H1 (cell line): ENCODE data around the gene ANXA6. TPM values are rescaled to one million over a fixed set of nuclear protein-coding genes. Genes with fewer than 3 reads are reported as not detected.

Source experiments
- CTCF ChIA-PET: fragments of 300-600 bp; sonication (Branson Sonifier 250); formaldehyde crosslinking; loops from one replicate; lab custom pipeline; 2021; ENCODE audit not compliant: partially characterized antibody; lab: Charles Lee
- POLR2A ChIA-PET: fragments of 300-600 bp; sonication (Branson Sonifier 250); formaldehyde crosslinking; loops from one replicate; lab custom pipeline; 2021; ENCODE audit warnings: inconsistent platforms; ENCODE audit not compliant: partially characterized antibody; lab: Charles Lee
- DNase-seq, 2 experiments: peaks; one replicate each; pipeline versions ENCODE4 v3.0.0 to v3.0.0-alpha.2; 2010 to 2022; ENCODE audit warnings: low spot score in 2 of 2, low read depth in 1 of 2, mixed read lengths in 1 of 2
- FAIRE-seq: peaks from 2 replicates; lab custom pipeline; 2011; peaks lifted over from hg19 to GRCh38; lab: Jason Lieb, UNC
- H2AFZ ChIP-seq: 2 replicates; pipeline ENCODE4 v1.8.1; 2012; ENCODE audit warnings: low read length, inconsistent platforms
- H2AK5ac ChIP-seq: 2 replicates; pipeline ENCODE4 v1.6.1; 2013; ENCODE audit warnings: low read depth, low read length
- H2BK120ac ChIP-seq: replicated peaks from 2 replicates; pipeline ENCODE3; 2013; ENCODE audit warnings: low read depth, low read length, inconsistent platforms
- H2BK12ac ChIP-seq: 2 replicates; pipeline ENCODE4 v1.6.1; 2013; ENCODE audit warnings: low read depth, low read length
- H2BK15ac ChIP-seq: 2 replicates; pipeline ENCODE4 v1.6.1; 2013; ENCODE audit warnings: low read length
- H2BK20ac ChIP-seq: 2 replicates; pipeline ENCODE4 v1.6.1; 2013; ENCODE audit warnings: low read length
- H2BK5ac ChIP-seq: 2 replicates; pipeline ENCODE4 v1.6.1; 2013; ENCODE audit warnings: low read depth, low read length
- H3K14ac ChIP-seq: 2 replicates; pipeline ENCODE4 v1.6.1; 2013; ENCODE audit warnings: inconsistent platforms; ENCODE audit not compliant: insufficient read length
- H3K18ac ChIP-seq: 2 replicates; pipeline ENCODE4 v1.6.1; 2013; ENCODE audit warnings: low read length; ENCODE audit errors: extremely low read depth
- H3K23ac ChIP-seq: 2 replicates; pipeline ENCODE4 v1.6.1; 2013; ENCODE audit warnings: inconsistent platforms; ENCODE audit not compliant: insufficient read length
- H3K23me2 ChIP-seq: 2 replicates; pipeline ENCODE4 v1.6.1; 2013; ENCODE audit warnings: low read depth, low read length
- H3K27ac ChIP-seq: 2 replicates; pipeline ENCODE4 v1.6.1; 2011; ENCODE audit warnings: low read depth, low read length, inconsistent platforms
- H3K27me3 ChIP-seq, 4 experiments: replicated peaks in 1 of 4; 1 replicate in 1 of 4; 2 replicates in 3 of 4; pipeline versions ENCODE4 v1.6.1 to v1.8.1; 2011 to 2013; ENCODE audit warnings: low read length in 3 of 4, mild to moderate bottlenecking in 3 of 4, inconsistent platforms in 2 of 4, mixed read lengths in 2 of 4, moderate library complexity in 1 of 4; ENCODE audit not compliant: control insufficient read depth in 3 of 4, insufficient read depth in 3 of 4; ENCODE audit errors: extremely low read depth in 1 of 4
- H3K36me3 ChIP-seq, 4 experiments: 2 replicates each; pipeline versions ENCODE4 v1.6.1 to v1.8.1; 2011 to 2013; ENCODE audit warnings: mild to moderate bottlenecking in 4 of 4, low read length in 3 of 4, moderate library complexity in 2 of 4, control low read depth in 1 of 4, inconsistent platforms in 1 of 4; ENCODE audit not compliant: insufficient read depth in 4 of 4, control insufficient read depth in 2 of 4
- H3K4ac ChIP-seq: replicated peaks from 2 replicates; pipeline ENCODE3; 2013; ENCODE audit warnings: low read length, low read depth, mixed read lengths, inconsistent platforms; ENCODE audit not compliant: insufficient read length
- H3K4me1 ChIP-seq, 4 experiments: replicated peaks in 1 of 4; 1 replicate in 1 of 4; 2 replicates in 3 of 4; pipeline versions ENCODE4 v1.6.1 to v1.8.1; 2011 to 2013; ENCODE audit warnings: low read length in 3 of 4, inconsistent platforms in 2 of 4, mixed read lengths in 1 of 4; ENCODE audit not compliant: insufficient read depth in 4 of 4, control insufficient read depth in 3 of 4
- H3K4me2 ChIP-seq, 2 experiments: 2 replicates each; pipeline versions ENCODE4 v1.6.1 to v1.8.1; 2011 to 2013; ENCODE audit warnings: low read depth in 2 of 2, low read length in 2 of 2, control low read depth in 1 of 2, inconsistent platforms in 1 of 2, mild to moderate bottlenecking in 1 of 2; ENCODE audit not compliant: insufficient read depth in 1 of 2
- H3K4me3 ChIP-seq, 4 experiments: fragments of 200-600, 300-600 bp in 1 of 4; sonication (generic), shearing (Covaris generic), sonication (Bioruptor Twin) in 1 of 4; 2 replicates each; pipeline versions ENCODE4 v1.5.1 to v1.8.1; 2011 to 2016; ENCODE audit warnings: low read length in 4 of 4, low read depth in 3 of 4, control low read depth in 2 of 4, inconsistent platforms in 2 of 4, mild to moderate bottlenecking in 2 of 4, mixed read lengths in 1 of 4, moderate library complexity in 1 of 4; ENCODE audit not compliant: insufficient read depth in 2 of 4; ENCODE audit errors: extremely low read depth in 1 of 4
- H3K56ac ChIP-seq: replicated peaks from 2 replicates; pipeline ENCODE3; 2013; ENCODE audit warnings: low read depth, mild to moderate bottlenecking, mixed read lengths, low read length, inconsistent platforms; ENCODE audit not compliant: insufficient read length
- H3K79me1 ChIP-seq: 2 replicates; pipeline ENCODE4 v1.6.1; 2013; ENCODE audit warnings: low read depth, low read length, control low read depth
- H3K79me2 ChIP-seq, 2 experiments: 2 replicates each; pipeline versions ENCODE4 v1.6.1 to v1.8.1; 2012 to 2013; ENCODE audit warnings: low read length in 2 of 2, mild to moderate bottlenecking in 2 of 2, inconsistent platforms in 1 of 2; ENCODE audit not compliant: insufficient read depth in 2 of 2, control insufficient read depth in 1 of 2
- H3K9ac ChIP-seq, 4 experiments: replicated peaks in 1 of 4; 1 replicate in 1 of 4; 2 replicates in 3 of 4; pipeline versions ENCODE4 v1.6.1 to v1.8.1; 2011 to 2013; ENCODE audit warnings: low read depth in 3 of 4, low read length in 3 of 4, control low read depth in 2 of 4, mild to moderate bottlenecking in 2 of 4, moderate library complexity in 2 of 4, inconsistent platforms in 1 of 4; ENCODE audit errors: extremely low read depth in 1 of 4
- H3K9me3 ChIP-seq, 2 experiments: 2 replicates each; pipeline versions ENCODE4 v1.6.1 to v1.8.1; 2012 to 2013; ENCODE audit warnings: mild to moderate bottlenecking in 2 of 2, moderate library complexity in 2 of 2, control low read depth in 1 of 2, inconsistent platforms in 1 of 2, low read depth in 1 of 2, low read length in 1 of 2, mixed read lengths in 1 of 2; ENCODE audit not compliant: insufficient read depth in 2 of 2
- H4K20me1 ChIP-seq, 2 experiments: replicated peaks in 1 of 2; 2 replicates each; pipeline versions ENCODE3 to v1.8.1; 2011 to 2013; ENCODE audit warnings: inconsistent platforms in 2 of 2, low read length in 2 of 2, mild to moderate bottlenecking in 1 of 2; ENCODE audit not compliant: insufficient read depth in 2 of 2, control insufficient read depth in 1 of 2
- H4K5ac ChIP-seq: 2 replicates; pipeline ENCODE4 v1.6.1; 2013; ENCODE audit warnings: low read length, low read depth, mixed read lengths, inconsistent platforms; ENCODE audit not compliant: insufficient read length
- H4K8ac ChIP-seq: 2 replicates; pipeline ENCODE4 v1.8.0; 2013; ENCODE audit warnings: mild to moderate bottlenecking, moderate library complexity, low read length, inconsistent platforms; ENCODE audit not compliant: insufficient read depth; ENCODE audit errors: extremely low read depth
- H4K91ac ChIP-seq: replicated peaks from 2 replicates; pipeline ENCODE3; 2013; ENCODE audit warnings: low read length, mixed read lengths, inconsistent platforms; ENCODE audit not compliant: insufficient read length
- CBX5 ChIP-seq: fragments of 300-800, 300-1000 bp; sonication (generic); IDR thresholded peaks from 2 replicates; pipeline ENCODE4 v1.7.1; 2016; ENCODE audit warnings: antibody characterized with exemption, low read length, low read depth
- SAP30 ChIP-seq: fragments of 300-600 bp; sonication (generic); IDR thresholded peaks from 2 replicates; pipeline ENCODE4 v1.7.1; 2012; ENCODE audit warnings: low read length, moderate library complexity, mild to moderate bottlenecking, inconsistent platforms; ENCODE audit not compliant: insufficient read depth, insufficient replicate concordance
- WGBS, 2 experiments: shearing (Covaris generic) in 1 of 2; methylation state at CpG; one replicate each; pipeline versions ENCODE4 v1.1.6 to v1.1.7; 2013 to 2015; ENCODE audit warnings: low lambda C conversion rate in 2 of 2, mixed read lengths in 2 of 2, inconsistent platforms in 1 of 2, low coverage in 1 of 2, missing lambda C conversion rate in 1 of 2; ENCODE audit not compliant: insufficient replicate concordance in 2 of 2, insufficient coverage in 1 of 2, insufficient read length in 1 of 2; ENCODE audit errors: extremely low coverage in 1 of 2, missing lambda C conversion rate in 1 of 2; 5-methylcytosine and 5-hydroxymethylcytosine counted together
- polyA plus RNA-seq, 7 experiments: library from polyadenylated mRNA; depleted of rRNA in 3 of 7; stranded (reverse) in 5 of 7; unstranded in 2 of 7; fragments of >200 nt in 5 of 7; fragments of 200-250 nt in 2 of 7; gene quantifications; 1 replicate in 5 of 7; 2 replicates in 1 of 7; 4 replicates in 1 of 7; pipeline versions ENCODE4 v1.2.1 to v1.2.3, GENCODE V29; 2011 to 2013; ENCODE audit warnings: missing spikeins in 2 of 7, mixed read lengths in 2 of 7
- total RNA-seq: library from RNA; stranded (reverse); fragmentation: NEBNext Ultra II Directional; extraction: Animal tissue kit (Norgen Biotek cat#: 25700); gene quantifications from 2 replicates; pipeline ENCODE4 v1.2.1, GENCODE V29; 2021

ANXA6 gene
- total and polyA plus RNA-seq, 2 of the 8 experiments (the other 6 are each of a cell fraction or from before 2014, with no cell fraction given), result 61.3 to 78.6 TPM

- Histone ChIP-seq H4K20me1 (no peaks in the 10 kb centered on the region), H3K27ac (no peak overlapping the region), H3K79me2 (peaks cover 3 to 37% of the 10 kb centered on the region in 2 experiments; a peak in 3 of 4 replicates), H2AFZ (no peak overlapping the region), H2BK15ac (no peak overlapping the region), H3K23me2 (peaks cover 3% of the 10 kb centered on the region), H2BK12ac (no peak overlapping the region), H3K4me1 (peaks cover 0 to 6% (median 2%) of the 10 kb centered on the region in 4 experiments; a peak in 5 of 7 replicates), H3K36me3 (no peaks in the 10 kb centered on the region), H2AK5ac (no peak overlapping the region), H4K5ac (no peak overlapping the region), H3K4me2 (no peak overlapping the region; a peak in 1 of 4 replicates), H3K4me3 (no peak overlapping the region), H3K79me1 (peaks cover 5% of the 10 kb centered on the region; the same call in 1 of the 2 replicates), H2BK5ac (no peak overlapping the region)
- FAIRE-seq, result no peak
- ChIA-PET POLR2A (interaction anchor here (0.7 to 1.0 kb wide), 2 partner anchors 12 to 29 kb away, joined by 3 read pairs; no protein-coding TSS in a partner anchor), CTCF (interaction anchor here (0.6 to 28.6 kb wide), 5 partner anchors 12 to 37 kb away, joined by 3 to 442 read pairs (median 4); no protein-coding TSS in a partner anchor)
- 83% methylated on average over 16 of the region's 16 CpGs; no CpG with 5 or more reads in 1 of the 2 experiments for WGBS, 2 experiments
- TF ChIP-seq CBX5 (no peak), SAP30 (no peak)
- TF ChIP-seq, all 59 proteins: peak for 0
- H3K18ac ChIP-seq, result no peak overlapping the region
- no peak overlapping the region for H2BK120ac ChIP-seq
- no peak overlapping the region for H4K8ac ChIP-seq
- H3K9ac ChIP-seq, result no peak overlapping the region; a peak in 1 of 7 replicates
- H3K4ac ChIP-seq, result no peak overlapping the region
- DNase-seq, result no peak
- no peak overlapping the region for H3K23ac ChIP-seq
- no peak overlapping the region for H2BK20ac ChIP-seq
- H3K9me3 ChIP-seq, result no peaks in the 10 kb centered on the region
- H3K27me3 ChIP-seq, result no peaks in the 10 kb centered on the region
- no peak overlapping the region for H3K56ac ChIP-seq
- H4K91ac ChIP-seq, result no peak overlapping the region
- no peak overlapping the region for H3K14ac ChIP-seq
Observed at GRCh38 chr5:151078490-151079262, 78.9 kb downstream of the ANXA6 start.
